ENCODE results near the gene HYCC2. TPM values are rescaled to one million over a fixed set of nuclear protein-coding genes. Genes with fewer than 3 reads are reported as not detected.
"Not testable (repeated sequence)": the region's sequence is repeated elsewhere in the genome, so short reads cannot be mapped to it uniquely, and the experiment has no call there.

The HYCC2 gene
- polyA plus RNA-seq, 1 donor (not counting 4 experiments of a cell fraction or from before 2014, with no cell fraction given) = 8.0 TPM

GRCh38 chr2:201064797-201065329 lies 6.6 kb downstream of the HYCC2 start:
- peaks cover 14% of the 10 kb centered on the region for H3K4me1 ChIP-seq (ENCODE audit: control insufficient read depth, extremely low read depth, insufficient read depth, low read length)
- no peak overlapping the region for H2AFZ ChIP-seq (ENCODE audit: control insufficient read depth, low read length)
- no peak for TF ChIP-seq EZH2 (IDR thresholded peaks at IDR 0.05; ENCODE audit: low read length)
- no peak for TF ChIP-seq CTCF (optimal IDR thresholded peaks at IDR 0.05 in 1 of 3, IDR thresholded peaks at IDR 0.05 in 1 of 3, conservative IDR thresholded peaks at IDR 0.05 in 1 of 3; ENCODE audit: extremely low read depth in 1 of 3, insufficient read depth in 2 of 3, low read length in 3 of 3)

GRCh38 chr2:201063516-201063915 lies 8.0 kb downstream of the HYCC2 start:
- H3K27ac ChIP-seq (ENCODE audit: control insufficient read depth, insufficient read depth, low read length); H3K4me2 ChIP-seq (ENCODE audit: control insufficient read depth, extremely low read depth, insufficient read depth, low read depth, low read length); H3K27me3 ChIP-seq (ENCODE audit: control insufficient read depth, extremely low read depth, insufficient read depth, low read length); H3K9me1 ChIP-seq (ENCODE audit: control insufficient read depth, extremely low read depth, insufficient read depth, low read length); dilution Hi-C loops (cut with MboI; ENCODE audit: extremely low pct_ligation_motif_present, low sequenced_read_pairs); H3K9me3 ChIP-seq (ENCODE audit: control insufficient read depth, low read depth, low read length); H4K20me1 ChIP-seq (ENCODE audit: control insufficient read depth, extremely low read depth, insufficient read depth, low read length); FAIRE-seq; H3K4me3 ChIP-seq (ENCODE audit: control insufficient read depth in 2 of 3, extremely low read depth in 1 of 3, insufficient read depth in 2 of 3, low read depth in 1 of 3, low read length in 3 of 3); DNase-seq (ENCODE audit: low read depth, low spot score); H2AFZ ChIP-seq (ENCODE audit: control insufficient read depth, low read length); H3K36me3 ChIP-seq (ENCODE audit: control insufficient read depth in 2 of 2, extremely low read depth in 1 of 2, insufficient read depth in 2 of 2, low read length in 2 of 2); H3K9ac ChIP-seq (ENCODE audit: control insufficient read depth, extremely low read depth, insufficient read depth, low read length): not testable (repeated sequence)
- Histone ChIP-seq H3K79me2 (ENCODE audit: control insufficient read depth, insufficient read depth, low read length) (peaks cover 79% of the 10 kb centered on the region), H3K4me1 (ENCODE audit: control insufficient read depth, extremely low read depth, insufficient read depth, low read length) (peaks cover 10% of the 10 kb centered on the region)

More at GRCh38 chr2:201064797-201065329, 6.6 kb downstream of the HYCC2 start:
- Histone ChIP-seq H3K9ac (ENCODE audit: control insufficient read depth, extremely low read depth, insufficient read depth, low read length) (no peak overlapping the region), H3K4me3 (ENCODE audit: control insufficient read depth in 2 of 3, extremely low read depth in 1 of 3, insufficient read depth in 2 of 3, low read depth in 1 of 3, low read length in 3 of 3) (no peak overlapping the region), H3K27ac (ENCODE audit: control insufficient read depth, insufficient read depth, low read length) (no peak overlapping the region), H4K20me1 (ENCODE audit: control insufficient read depth, extremely low read depth, insufficient read depth, low read length) (no peaks in the 10 kb centered on the region), H3K9me3 (ENCODE audit: control insufficient read depth, low read depth, low read length) (no peaks in the 10 kb centered on the region), H3K27me3 (ENCODE audit: control insufficient read depth, extremely low read depth, insufficient read depth, low read length) (no peaks in the 10 kb centered on the region), H3K79me2 (ENCODE audit: control insufficient read depth, insufficient read depth, low read length) (peaks cover 79% of the 10 kb centered on the region), H3K4me2 (ENCODE audit: control insufficient read depth, extremely low read depth, insufficient read depth, low read depth, low read length) (no peak overlapping the region), H3K36me3 (ENCODE audit: control insufficient read depth in 2 of 2, extremely low read depth in 1 of 2, insufficient read depth in 2 of 2, low read length in 2 of 2) (peaks cover 0 to 8% of the 10 kb centered on the region in 2 experiments), H3K9me1 (ENCODE audit: control insufficient read depth, extremely low read depth, insufficient read depth, low read length) (no peaks in the 10 kb centered on the region)
- dilution Hi-C loops (cut with MboI; ENCODE audit: extremely low pct_ligation_motif_present, low sequenced_read_pairs) = no loop called here
- DNase-seq (ENCODE audit: low read depth, low spot score) = no peak
- FAIRE-seq = no peak
